HG03045 (cell line): ENCODE measurements around the gene ANKMY1.

Source experiments
- ATAC-seq: cut with Tn5 transposase; IDR thresholded peaks from one replicate; pipeline ENCODE4 v1.9.1; 2021; ENCODE audit warnings: mild to moderate bottlenecking, moderate library complexity; ENCODE audit not compliant: unreplicated experiment

The ANKMY1 gene

GRCh38 chr2:240595381-240596079 is 37.7 kb upstream of the ANKMY1 start:
- no peak for ATAC-seq

GRCh38 chr2:240594511-240595380 is 37.0 kb upstream of the ANKMY1 start:
- ATAC-seq = no peak

- no peak for ATAC-seq
Measured at GRCh38 chr2:240593703-240594451, 36.1 kb upstream of the ANKMY1 start.

GRCh38 chr2:240593026-240593702 is 35.4 kb upstream of the ANKMY1 start:
- no peak for ATAC-seq

GRCh38 chr2:240591784-240592183 is 34.0 kb upstream of the ANKMY1 start:
- no peak for ATAC-seq

- no peak for ATAC-seq
Measured at GRCh38 chr2:240591226-240591625, 33.4 kb upstream of the ANKMY1 start.

- ATAC-seq = no peak
Measured at GRCh38 chr2:240590681-240591111, 32.9 kb upstream of the ANKMY1 start.

- ATAC-seq = no peak
Measured at GRCh38 chr2:240589850-240590525, 32.2 kb upstream of the ANKMY1 start.

- ATAC-seq = no peak
Measured at GRCh38 chr2:240589375-240589774, 31.6 kb upstream of the ANKMY1 start.

GRCh38 chr2:240588669-240589068 is 30.9 kb upstream of the ANKMY1 start:
- no peak for ATAC-seq

- no peak for ATAC-seq
Measured at GRCh38 chr2:240588006-240588655, 30.3 kb upstream of the ANKMY1 start.

GRCh38 chr2:240586919-240587800 is 29.4 kb upstream of the ANKMY1 start:
- peak; percentile 5 for ATAC-seq

- peak; percentile 67 for ATAC-seq
Measured at GRCh38 chr2:240586198-240586918, 28.6 kb upstream of the ANKMY1 start, which contains the start of gene CAPN10. Gene CAPN10, plus strand, starts transcription at chr2:240586734. Its CDS starts 178 bp downstream, at chr2:240586912.

- no peak for ATAC-seq
Measured at GRCh38 chr2:240585681-240586197, 28.0 kb upstream of the ANKMY1 start.

- ATAC-seq = peak; percentile 14
Measured at GRCh38 chr2:240585101-240585500, 27.3 kb upstream of the ANKMY1 start.

- ATAC-seq = peak; percentile 55
Measured at GRCh38 chr2:240584486-240585031, 26.8 kb upstream of the ANKMY1 start.

- ATAC-seq = no peak
Measured at GRCh38 chr2:240583774-240584173, 26.0 kb upstream of the ANKMY1 start.
